Prostate gland (tissue), 2 donors: ENCODE data around the gene C16orf86. TPM values are rescaled to one million over a fixed set of nuclear protein-coding genes. Genes with fewer than 3 reads are reported as not detected.

ENCODE experiments used
- DNase-seq: peaks from one replicate; pipeline ENCODE4 v3.0.0-alpha.2; 2019; ENCODE audit warnings: low spot score
- H3K27ac ChIP-seq, 2 donors: fragments of 200-600 bp; sonication (generic); 2 replicates each; pipeline ENCODE4 v1.5.1; 2017 to 2019
- H3K27me3 ChIP-seq: fragments of 200-600 bp; sonication (generic); replicated peaks from 2 replicates; pipeline ENCODE4 v1.5.1; 2019; ENCODE audit not compliant: insufficient read depth
- H3K36me3 ChIP-seq, 2 donors: fragments of 200-600 bp; sonication (generic); 1 replicate in 1 of 2; 2 replicates in 1 of 2; pipeline versions ENCODE4 v1.5.1 to v1.8.1; 2017 to 2019
- H3K4me1 ChIP-seq: fragments of 200-600 bp; sonication (generic); replicated peaks from 2 replicates; pipeline ENCODE4 v1.5.1; 2019
- H3K4me3 ChIP-seq, 2 donors: fragments of 200-600 bp; sonication (generic); 2 replicates each; pipeline ENCODE4 v1.5.1; 2017 to 2019
- H3K9me3 ChIP-seq: fragments of 200-600 bp; sonication (generic); 2 replicates; pipeline ENCODE4 v1.5.1; 2017
- CTCF ChIP-seq, 4 experiments: fragments of 200-600 bp in 2 of 4; fragments of 450-650 bp in 2 of 4; sonication (generic) in 2 of 4; IDR thresholded peaks; 1 replicate in 3 of 4; 2 replicates in 1 of 4; pipeline ENCODE4 v1.5.1; 2016 to 2019; ENCODE audit warnings: antibody characterized with exemption in 4 of 4, mild to moderate bottlenecking in 2 of 4, moderate library complexity in 2 of 4
- POLR2A ChIP-seq: fragments of 450-650 bp; IDR thresholded peaks from one replicate; pipeline ENCODE4 v1.6.1; 2016; ENCODE audit warnings: antibody characterized with exemption, mild to moderate bottlenecking
- POLR2AphosphoS5 ChIP-seq: sonication (generic); formaldehyde crosslinking; IDR thresholded peaks from one replicate; pipeline ENCODE4 v1.6.1; 2017; ENCODE audit warnings: antibody characterized with exemption
- WGBS: methylation state at CpG from one replicate; pipeline ENCODE4 v1.1.5; 2018; 5-methylcytosine and 5-hydroxymethylcytosine counted together
- intact Hi-C: fragments of 100-400 bp; cut with DNase I; formaldehyde crosslinking; loops from one replicate; pipeline ENCODE4 v1.14.2; 2022
- total RNA-seq, 2 donors: library from RNA; depleted of rRNA; stranded (reverse); fragments of >200 nt; gene quantifications; one replicate each; pipeline ENCODE4 v1.1.0, GENCODE V29; 2016

Gene C16orf86
- total RNA-seq, 2 donors from 2014 or later, result 10.0 to 18.3 TPM

GRCh38 chr16:67663151-67663876 lies 3.3 kb upstream of the C16orf86 start:
- Histone ChIP-seq H3K36me3 (no peaks in the 10 kb centered on the region), H3K4me1 (peaks cover 11% of the 10 kb centered on the region), H3K9me3 (no peaks in the 10 kb centered on the region), H3K27ac (no peak overlapping the region), H3K4me3 (no peak overlapping the region), H3K27me3 (no peaks in the 10 kb centered on the region)
- 82% methylated on average over 23 of the region's 25 CpGs for WGBS
- no peak for DNase-seq
- no peak for TF ChIP-seq POLR2A
- intact Hi-C loops, result loop anchor here (5.0 to 10.0 kb wide), 2 partner anchors 139 to 179 kb away; partner anchors contain the start of genes RIPOR1 and THAP11

GRCh38 chr16:67663877-67664222 lies 2.8 kb upstream of the C16orf86 start:
- no peaks in the 10 kb centered on the region for H3K9me3 ChIP-seq
- DNase-seq, result no peak
- H3K4me3 ChIP-seq, result no peak overlapping the region
- H3K36me3 ChIP-seq, result no peaks in the 10 kb centered on the region
- no peak overlapping the region for H3K27ac ChIP-seq
- intact Hi-C loops, result loop anchor here (5.0 to 10.0 kb wide), 2 partner anchors 139 to 178 kb away; partner anchors contain the start of genes RIPOR1 and THAP11
- H3K4me1 ChIP-seq, result peaks cover 11% of the 10 kb centered on the region
- 92% methylated on average over 6 of the region's 6 CpGs for WGBS
- TF ChIP-seq CTCF (IDR thresholded peaks at IDR 0.05), result no peak
- TF ChIP-seq POLR2A, result no peak
- TF ChIP-seq POLR2AphosphoS5, result no peak
- H3K27me3 ChIP-seq, result no peaks in the 10 kb centered on the region

- no peak overlapping the region for H3K4me3 ChIP-seq
- no peak overlapping the region for H3K27ac ChIP-seq
- H3K27me3 ChIP-seq, result no peaks in the 10 kb centered on the region
- H3K9me3 ChIP-seq, result no peaks in the 10 kb centered on the region
- TF ChIP-seq POLR2A (no peak), POLR2AphosphoS5 (no peak), CTCF (IDR thresholded peaks at IDR 0.05) (no peak)
- H3K36me3 ChIP-seq, result no peaks in the 10 kb centered on the region
- H3K4me1 ChIP-seq, result peaks cover 11% of the 10 kb centered on the region
- WGBS, result 83% methylated on average over 4 of the region's 4 CpGs
- intact Hi-C loops, result loop anchor here (5.0 to 10.0 kb wide), 2 partner anchors 139 to 178 kb away; partner anchors contain the start of genes RIPOR1 and THAP11
- no peak for DNase-seq
Observed at GRCh38 chr16:67664258-67664657, 2.4 kb upstream of the C16orf86 start.

- Histone ChIP-seq H3K9me3 (no peaks in the 10 kb centered on the region), H3K4me3 (no peak overlapping the region), H3K27ac (no peak overlapping the region), H3K36me3 (no peaks in the 10 kb centered on the region), H3K4me1 (peaks cover 11% of the 10 kb centered on the region), H3K27me3 (no peaks in the 10 kb centered on the region)
- TF ChIP-seq POLR2A (no peak), POLR2AphosphoS5 (no peak), CTCF (IDR thresholded peaks at IDR 0.05) (no peak)
- intact Hi-C loops, result loop anchor here (5.0 to 10.0 kb wide), 2 partner anchors 140 to 177 kb away; partner anchors contain the start of genes RIPOR1 and THAP11
- 93% methylated on average over 7 of the region's 7 CpGs for WGBS
- DNase-seq, result no peak
Observed at GRCh38 chr16:67664871-67665270, 1.7 kb upstream of the C16orf86 start.

- WGBS, result 72% methylated on average over 5 of the region's 5 CpGs
Observed at GRCh38 chr16:67665598-67665997, 1.0 kb upstream of the C16orf86 start.

More at GRCh38 chr16:67665598-67665997, 1.0 kb upstream of the C16orf86 start:
- peaks cover 11% of the 10 kb centered on the region for H3K4me1 ChIP-seq
- H3K4me3 ChIP-seq, result peak overlapping the region; percentile 67 to 85
- no peak overlapping the region for H3K27ac ChIP-seq
- intact Hi-C loops, result loop anchor here (10.0 kb wide), 1 partner anchor 141 kb away; the partner anchor contains the start of gene RIPOR1
- DNase-seq, result no peak
- no peak for TF ChIP-seq CTCF (IDR thresholded peaks at IDR 0.05)
- no peak for TF ChIP-seq POLR2AphosphoS5
- no peak for TF ChIP-seq POLR2A
- no peaks in the 10 kb centered on the region for H3K9me3 ChIP-seq
- H3K36me3 ChIP-seq, result no peaks in the 10 kb centered on the region
- no peaks in the 10 kb centered on the region for H3K27me3 ChIP-seq
